Left kidney (tissue), 2 donors: ENCODE results near the gene ZFYVE28. TPM values are rescaled to one million over a fixed set of nuclear protein-coding genes. Genes with fewer than 3 reads are reported as not detected.

Experiments
- DNase-seq: peaks from one replicate; pipeline ENCODE4 v3.0.0-alpha.2; 2013
- polyA plus RNA-seq: library from polyadenylated mRNA; unstranded; fragments of 120-200 nt; gene quantifications from one replicate; pipeline ENCODE4 v1.2.1, GENCODE V29; 2013; ENCODE audit not compliant: insufficient read length

The ZFYVE28 gene
- polyA plus RNA-seq, 1 donor, result 2.7 TPM

DNA sequence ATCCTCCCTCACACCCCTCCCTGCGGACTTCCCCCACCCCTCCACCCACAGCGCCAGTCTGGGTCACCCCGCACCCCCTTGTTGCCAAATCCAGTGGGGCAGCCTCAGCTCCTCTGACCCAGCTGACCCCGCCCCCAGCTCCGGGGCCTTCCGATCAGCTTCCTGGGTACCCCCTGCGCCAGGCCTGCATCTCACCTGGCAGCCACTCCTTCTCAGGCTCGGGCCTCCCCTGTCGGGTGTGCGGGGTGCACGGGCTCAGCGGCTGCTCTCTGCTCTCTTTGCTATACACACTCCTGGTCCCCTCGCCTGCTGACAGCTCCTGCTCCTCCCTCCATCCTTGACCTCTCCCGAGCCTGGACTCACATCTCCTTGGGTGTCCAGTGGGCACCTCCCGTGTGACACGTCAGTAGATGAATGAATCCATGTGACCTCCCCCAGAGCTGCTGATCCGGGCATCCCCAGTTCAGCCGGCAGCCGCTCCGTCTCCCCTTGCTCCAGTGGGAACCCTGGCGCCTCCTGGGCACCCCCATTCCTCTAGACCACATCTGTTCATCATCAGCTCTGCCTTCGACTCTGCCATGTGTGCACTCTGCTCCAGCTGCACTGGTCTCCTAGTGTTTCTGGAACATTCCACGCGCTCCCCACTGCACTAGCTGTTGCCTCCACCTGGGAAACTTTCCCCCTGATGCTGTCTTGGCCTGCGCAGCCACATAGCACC lies 10.2 kb upstream of the ZFYVE28 start:
- no peak for DNase-seq

DNA sequence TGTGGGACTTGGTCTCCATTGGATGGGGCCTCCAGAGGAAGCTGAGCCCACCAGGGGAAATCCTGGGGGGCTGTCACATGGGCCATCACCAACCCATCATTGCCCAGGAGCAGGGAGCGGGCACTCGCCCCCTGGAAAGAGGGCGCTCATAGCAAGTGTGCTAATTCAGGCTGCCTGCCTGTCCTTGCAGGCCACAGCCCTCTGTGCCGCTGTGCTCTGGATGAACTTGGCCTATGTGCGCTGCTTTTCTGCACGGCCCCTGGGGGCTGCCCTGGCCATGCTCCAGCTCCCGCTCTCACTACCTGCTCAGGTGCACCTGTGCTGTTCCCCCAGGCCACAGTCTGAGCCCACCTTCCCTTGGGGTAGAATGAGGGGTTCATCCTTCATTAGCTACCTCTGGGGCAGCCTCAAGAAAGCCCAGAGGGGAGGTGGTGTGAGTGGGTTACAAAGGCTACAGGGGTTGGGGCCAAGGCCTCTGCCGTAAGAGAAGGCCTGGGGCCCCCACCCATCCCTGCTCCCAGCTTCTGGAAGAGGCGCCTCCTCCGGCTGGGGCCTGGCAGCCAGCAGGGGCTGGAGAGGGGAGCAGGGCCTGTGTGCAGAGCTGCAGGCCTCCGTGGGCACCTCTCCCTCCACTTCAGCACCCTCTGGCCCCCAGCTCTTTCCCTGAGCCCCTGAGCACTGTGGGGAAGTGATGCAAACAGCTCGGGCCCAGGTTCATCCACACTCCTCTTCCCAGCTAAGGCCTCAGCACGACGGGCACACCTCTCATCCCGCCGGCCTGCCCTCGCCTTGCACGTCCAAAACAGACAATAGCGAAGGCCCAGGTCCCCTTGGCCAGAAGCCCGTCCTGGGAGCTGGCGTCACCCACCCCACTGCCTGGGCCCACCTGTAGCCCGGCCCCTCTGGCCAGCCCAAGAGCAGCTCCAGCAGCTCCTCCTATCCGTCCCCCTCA lies 9.2 kb upstream of the ZFYVE28 start:
- no peak for DNase-seq

DNA sequence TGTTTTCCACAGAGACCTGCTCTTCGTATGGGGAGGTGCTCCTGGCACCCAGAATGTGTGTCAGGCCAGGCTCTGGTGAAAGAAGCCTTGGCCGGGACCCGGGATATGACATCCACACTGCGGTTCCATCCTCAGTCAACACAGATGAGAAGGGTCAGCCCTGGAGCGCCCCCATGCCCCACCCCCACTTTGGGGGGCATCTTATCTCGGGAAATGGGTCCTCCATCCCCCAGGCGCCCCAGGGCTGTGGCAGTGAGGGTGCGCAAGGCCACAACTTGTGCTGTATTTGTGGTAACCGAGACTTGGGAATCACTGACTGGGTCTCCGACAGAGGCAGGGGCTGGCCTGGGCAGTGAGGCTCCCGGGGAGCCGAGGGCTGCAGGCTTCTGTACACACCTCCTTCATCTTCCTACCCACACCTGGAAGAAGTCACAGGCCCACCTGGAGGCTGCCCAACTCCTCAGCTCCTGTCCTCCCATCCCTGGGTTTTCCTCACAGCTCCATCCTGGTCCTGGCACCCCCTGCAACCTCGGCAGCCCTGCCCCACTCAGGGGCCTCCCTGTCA lies 8.3 kb upstream of the ZFYVE28 start:
- no peak for DNase-seq

DNA sequence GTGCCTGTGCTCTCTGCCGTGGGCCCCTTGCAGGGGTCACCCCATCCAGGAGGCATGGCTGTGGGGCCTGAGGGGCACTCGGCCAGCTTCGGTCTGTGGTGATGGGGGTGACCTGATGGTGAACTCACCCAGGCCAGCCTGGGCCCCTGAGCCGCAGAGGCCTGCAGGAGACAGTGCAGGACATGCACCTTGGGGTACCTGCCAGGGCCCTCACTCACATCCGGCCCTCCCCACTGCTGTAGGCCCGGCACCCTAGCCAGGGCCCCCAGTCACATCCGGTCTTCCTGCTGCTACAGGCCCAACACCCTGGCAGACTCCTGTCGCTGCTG lies 7.6 kb upstream of the ZFYVE28 start:
- no peak for DNase-seq

DNA sequence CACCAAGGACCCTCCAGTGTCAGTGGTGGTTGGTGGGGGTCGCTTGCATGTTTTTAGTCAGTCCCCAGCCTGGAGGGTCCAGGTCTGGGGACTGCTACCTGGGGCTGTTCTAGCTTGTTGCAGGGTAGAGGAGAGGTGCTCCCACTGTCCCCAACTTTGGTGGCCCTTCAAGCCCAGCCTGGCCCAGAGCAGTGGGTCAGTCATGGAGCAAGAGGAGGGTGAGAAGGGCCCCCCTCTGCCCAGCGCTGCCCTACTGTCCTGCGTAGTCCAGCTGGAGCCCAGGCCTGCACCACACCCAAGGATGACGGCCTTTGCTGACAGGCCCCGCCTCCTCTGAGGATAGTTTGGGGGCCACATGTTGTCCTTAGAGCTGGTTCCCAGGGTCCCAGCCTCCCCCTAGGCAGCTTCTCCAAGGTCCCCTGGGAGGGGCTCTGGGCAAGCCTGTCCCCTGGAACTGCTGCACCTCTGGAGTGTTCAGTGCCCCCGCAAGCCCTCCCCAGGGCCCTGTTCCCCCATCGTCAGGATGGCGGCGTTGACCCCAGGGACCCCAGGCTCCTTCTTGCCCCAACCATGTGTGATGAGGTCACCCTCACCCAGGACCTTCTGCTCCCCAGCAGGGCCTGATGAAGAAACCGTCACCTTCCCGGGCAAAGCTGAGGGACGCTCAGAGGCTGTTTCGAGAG lies 7.1 kb upstream of the ZFYVE28 start:
- no peak for DNase-seq

DNA sequence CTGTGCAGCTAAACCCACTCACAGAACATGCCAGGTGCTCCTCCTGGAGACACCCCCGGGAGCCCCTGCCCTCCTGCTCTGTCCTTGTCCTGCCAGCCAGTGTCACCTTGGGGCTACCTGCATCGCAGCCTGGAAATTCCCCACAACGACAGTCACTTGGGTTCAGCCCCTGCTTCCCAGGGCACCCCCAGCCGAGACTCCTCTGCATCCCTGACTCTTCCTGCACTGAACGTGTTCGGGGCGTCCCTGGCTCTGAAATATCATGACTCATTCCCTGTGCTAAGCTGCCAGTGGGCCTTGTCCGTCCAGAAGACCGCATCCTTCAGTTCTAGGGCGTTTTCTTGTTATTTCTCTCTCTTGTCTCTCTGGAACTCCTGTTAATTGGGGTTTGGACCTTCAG lies 6.1 kb upstream of the ZFYVE28 start:
- no peak for DNase-seq

DNA sequence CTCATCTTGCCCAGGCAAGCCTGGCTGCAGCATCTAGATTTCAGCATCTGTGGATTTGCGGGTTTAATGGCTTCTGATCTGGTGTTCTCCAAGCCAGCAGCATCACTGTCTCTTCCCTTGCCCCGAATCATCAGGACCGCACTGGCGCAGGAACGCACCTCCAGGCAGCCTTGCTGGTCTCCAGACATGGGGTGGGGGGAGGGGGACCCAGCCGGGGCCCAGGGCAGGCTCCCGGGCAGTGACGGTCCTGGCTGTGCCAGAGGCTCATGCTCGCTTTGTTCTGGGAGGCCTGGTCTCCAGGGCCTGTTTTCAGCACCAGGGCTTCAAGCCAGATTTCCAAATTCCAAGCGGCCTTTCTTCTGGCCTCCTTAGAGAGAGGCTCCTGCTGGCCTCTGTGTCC lies 5.2 kb upstream of the ZFYVE28 start:
- no peak for DNase-seq

DNA sequence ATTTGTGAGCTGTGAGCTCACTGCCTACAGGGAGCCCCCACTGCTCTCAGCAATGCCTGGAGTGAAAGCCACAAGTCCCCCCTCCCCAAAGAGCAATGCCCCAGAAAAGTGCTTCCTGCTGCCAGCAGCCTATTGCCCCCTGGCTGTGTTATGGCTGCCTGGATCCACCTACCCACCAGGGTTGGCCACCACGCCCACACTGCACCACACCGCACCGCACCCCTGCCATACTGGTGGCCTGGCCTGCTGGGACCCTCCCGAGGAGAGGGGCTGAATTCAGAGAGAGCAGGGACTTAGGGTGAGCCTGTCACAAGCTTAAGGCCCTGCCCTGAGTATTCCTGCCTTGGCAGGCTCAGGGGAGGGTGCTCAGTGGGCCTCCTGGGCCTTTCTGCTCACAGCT lies 4.6 kb upstream of the ZFYVE28 start:
- no peak for DNase-seq

DNA sequence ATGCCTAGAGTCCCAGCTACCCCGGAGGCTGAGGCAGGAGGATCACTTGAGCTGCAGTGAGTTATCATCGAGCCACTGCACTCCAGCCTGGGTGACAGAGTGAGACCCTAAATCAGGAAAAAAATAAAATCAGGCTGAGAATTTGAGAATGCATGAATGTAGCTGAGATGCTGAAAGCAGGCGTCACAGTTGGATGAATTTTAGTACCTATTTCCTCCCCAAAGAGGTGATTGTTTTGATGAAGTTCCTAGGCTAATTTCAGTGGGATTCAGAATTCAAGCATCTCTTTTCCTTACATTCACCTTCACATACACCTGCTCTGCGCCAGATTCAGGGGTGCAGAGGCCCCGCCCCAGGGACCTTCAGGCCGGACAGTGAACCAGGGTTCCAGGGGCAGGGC lies 3.5 kb upstream of the ZFYVE28 start:
- no peak for DNase-seq

DNA sequence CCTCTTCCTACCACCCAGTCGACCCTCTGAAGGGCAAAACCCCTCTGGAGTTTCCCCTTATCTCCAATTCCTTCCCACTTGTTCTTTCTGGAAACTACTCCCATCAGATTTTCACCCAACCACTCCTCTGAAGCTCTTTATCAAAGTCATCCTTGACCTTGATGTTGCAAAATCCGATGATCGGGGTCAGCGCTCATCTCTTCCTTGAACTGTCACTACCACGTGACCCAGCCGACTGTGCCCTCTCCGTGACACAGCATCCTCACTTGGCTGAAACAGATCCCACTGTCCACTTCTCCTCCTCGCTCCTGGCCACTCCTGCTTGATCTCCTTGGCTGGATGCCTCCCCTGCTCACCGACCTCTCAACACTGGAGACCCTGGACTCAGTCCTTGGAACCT lies 1.4 kb upstream of the ZFYVE28 start:
- DNase-seq, result no peak

DNA sequence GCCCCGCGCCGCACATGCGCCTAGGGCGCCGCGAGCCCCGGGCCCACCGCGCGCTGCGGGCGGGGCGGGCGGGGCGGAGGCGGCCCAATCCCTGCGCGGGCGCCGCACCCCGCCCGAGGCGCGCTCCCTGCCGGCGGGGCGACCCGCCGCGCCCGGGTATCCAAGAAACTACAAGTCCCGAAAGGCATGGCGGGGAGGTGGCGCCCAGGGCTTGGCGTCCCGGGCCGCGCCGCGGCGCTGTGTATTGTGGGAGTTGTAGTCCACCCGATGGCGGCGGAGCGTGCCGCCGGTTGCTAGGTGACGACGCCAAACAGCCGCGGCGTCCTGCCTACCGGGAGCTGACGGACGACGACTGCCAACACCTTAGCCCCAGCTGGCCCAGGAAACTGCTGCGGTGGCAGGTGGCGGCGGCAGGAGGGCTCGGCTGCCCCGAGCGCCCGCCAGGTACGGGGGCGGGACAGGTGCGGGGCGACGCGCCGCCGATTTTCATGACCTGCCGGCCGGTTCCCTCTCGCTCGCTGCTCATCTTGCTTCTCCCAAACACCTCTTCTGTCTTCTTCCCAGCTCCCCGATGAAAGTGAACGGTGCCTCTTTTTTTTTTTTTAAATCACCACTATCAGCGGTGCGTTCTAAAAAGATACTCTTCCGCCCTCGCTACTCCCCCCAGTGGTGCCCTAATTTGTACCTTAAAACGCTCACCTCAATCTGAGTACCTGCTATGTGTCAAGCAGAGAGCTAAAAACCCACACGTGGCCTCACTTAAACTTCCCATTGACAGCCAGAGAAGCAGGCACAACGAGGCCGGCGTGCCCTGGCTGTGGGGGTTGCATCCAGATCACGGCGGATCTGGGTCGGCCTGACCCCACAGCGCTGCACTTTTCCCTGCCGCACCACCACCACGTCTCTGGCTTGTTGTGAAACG lies 466 bp upstream of the ZFYVE28 start, which contains the start of gene CFAP99:
CFAP99 (plus strand) TSS at position 306 of the 922 bp plus-strand sequence.
- DNase-seq, result peak; percentile 91

DNA sequence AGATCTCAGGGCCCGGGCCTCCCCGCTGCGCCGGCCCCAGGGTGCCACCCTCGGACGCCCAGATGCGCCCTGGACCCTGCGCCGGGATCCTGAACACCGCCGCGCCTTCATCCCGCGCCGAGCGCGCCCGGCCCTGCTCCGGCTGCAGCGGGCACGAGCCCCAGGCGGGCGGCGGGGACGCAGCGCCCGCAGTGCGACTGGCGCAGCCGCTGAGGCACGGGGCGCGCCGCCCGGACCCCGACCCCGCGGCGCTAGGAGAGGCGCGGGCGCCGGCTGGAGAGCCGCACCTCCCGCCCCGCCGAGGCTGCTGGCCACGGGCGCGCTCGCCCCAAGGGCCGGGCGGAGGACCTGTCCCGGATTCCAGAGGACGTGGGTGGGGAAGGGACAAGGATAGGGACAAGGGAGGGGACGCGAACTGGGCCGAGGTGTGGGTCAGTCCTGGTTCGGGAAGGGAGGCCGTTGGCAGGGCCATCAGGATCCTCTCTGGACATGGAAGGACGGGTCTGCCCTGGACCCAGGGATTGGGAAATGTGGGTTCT lies 1.1 kb downstream of the ZFYVE28 start:
- no peak for DNase-seq

DNA sequence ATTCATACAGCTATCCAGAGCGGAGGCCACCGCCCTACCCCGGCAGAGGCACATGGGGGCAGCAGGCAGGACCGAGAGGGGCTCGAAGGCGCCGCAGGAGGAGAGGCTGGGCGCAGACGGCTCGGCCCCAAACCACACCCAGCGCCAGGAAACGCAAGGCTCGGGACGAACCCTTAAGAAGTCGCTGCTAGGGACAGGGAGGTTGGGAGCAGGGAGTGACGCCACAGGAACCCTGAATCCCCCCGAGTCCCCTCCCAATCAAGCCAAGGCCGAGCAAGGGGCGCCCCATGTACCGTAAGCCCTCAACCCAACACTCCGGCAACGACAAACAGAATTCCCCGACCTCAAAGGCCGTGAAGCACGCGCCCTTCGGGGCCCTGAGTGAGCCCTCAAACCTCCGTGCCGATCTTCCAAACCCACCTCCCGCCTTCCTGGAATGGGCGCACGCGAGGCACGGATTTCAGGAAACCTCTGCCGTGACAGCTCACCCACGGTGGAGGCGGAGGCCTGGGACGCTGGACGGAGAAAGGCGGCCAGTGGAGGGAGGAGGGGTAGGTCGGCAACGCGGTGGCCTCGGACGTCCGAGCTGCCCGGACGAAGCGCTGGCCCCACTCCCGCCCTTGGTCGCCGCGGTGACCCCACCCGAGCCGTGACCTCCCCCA lies 1.8 kb downstream of the ZFYVE28 start:
- no peak for DNase-seq

DNA sequence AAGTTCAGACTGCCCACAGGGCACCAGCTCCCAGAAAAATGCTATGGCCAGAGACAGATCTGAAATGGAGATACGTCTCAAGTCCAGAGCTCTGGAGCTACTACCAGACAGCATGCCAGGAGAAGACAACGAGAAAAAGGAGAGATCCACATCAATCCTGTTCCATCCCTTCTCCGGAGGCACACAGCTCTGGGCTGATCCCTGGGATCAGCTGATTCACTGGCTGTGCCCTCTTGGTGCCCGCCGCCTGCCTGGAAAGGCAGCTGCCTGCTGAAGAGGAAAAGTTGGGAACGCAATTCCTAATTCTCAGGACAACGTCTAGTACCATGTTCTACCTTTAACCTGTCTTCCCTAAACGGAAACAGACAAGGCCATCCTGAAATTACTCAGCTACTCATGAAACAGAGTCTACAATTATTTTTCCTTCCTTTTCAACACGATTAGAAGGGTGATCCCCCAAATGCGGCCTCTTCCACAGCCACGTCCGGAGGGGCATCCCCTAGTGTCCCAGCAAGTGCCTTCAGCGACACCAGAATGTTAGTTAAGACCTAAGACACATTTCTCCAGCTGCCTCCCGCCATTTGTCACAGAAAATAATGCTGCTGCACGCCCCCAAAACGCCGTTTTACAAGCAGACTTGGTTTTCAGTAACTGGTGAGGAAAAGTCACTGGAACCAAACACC lies 2.4 kb downstream of the ZFYVE28 start:
- DNase-seq, result no peak

DNA sequence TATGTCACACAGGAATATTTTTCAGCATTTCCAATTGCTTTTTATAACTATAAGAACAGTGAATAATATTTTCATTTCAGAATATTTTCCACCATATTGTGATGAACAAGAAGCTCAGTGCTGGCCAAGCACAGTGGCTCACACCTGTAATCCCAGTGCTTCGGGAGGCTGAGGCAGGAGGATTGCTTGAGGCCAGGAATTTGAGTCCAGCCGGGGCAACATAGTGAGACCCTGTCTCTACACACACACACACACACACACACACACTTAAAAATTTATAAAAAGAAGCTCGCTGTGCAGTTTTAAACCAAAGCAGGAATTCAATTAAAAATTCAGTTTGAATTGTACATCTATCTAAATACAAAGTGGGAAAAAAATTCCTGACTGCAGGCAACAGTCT lies 3.2 kb downstream of the ZFYVE28 start:
- no peak for DNase-seq

DNA sequence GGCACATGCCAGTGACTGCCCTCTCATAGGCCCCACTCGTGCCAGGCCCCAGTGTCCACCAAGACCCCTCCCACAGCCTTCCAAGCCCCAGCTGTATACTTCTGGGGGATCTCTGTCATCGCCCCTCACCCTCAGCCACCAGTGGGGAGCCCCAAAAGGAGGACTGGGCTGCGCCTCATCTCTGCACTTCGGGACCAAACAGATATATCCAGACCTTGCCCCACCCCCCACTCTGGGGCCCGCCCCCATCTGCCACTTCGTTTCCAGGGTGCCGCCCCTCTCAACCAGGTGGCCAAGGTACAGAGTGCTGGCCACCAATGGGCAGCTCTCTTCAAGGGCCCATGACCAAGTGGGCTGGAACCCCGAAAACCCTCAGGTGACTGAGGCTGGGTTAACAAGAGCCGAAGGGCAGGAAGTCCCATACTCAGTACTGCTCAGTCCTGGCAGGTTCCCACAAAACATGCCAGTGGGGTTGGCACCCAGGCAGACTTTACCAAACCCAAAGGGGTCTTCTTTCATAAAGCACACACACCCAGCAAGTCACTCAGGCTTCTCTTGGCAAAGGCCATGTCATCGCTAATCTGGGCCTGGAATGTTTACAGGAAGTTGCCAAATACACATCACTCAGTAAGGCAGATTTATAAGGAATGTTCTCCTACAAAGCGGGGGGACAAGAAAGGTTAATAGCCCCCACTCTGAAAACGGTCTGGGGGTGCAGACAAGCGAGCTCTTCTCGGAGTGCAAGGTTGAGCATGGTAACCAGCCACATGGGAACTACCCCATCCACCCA lies 4.4 kb downstream of the ZFYVE28 start:
- DNase-seq, result no peak

DNA sequence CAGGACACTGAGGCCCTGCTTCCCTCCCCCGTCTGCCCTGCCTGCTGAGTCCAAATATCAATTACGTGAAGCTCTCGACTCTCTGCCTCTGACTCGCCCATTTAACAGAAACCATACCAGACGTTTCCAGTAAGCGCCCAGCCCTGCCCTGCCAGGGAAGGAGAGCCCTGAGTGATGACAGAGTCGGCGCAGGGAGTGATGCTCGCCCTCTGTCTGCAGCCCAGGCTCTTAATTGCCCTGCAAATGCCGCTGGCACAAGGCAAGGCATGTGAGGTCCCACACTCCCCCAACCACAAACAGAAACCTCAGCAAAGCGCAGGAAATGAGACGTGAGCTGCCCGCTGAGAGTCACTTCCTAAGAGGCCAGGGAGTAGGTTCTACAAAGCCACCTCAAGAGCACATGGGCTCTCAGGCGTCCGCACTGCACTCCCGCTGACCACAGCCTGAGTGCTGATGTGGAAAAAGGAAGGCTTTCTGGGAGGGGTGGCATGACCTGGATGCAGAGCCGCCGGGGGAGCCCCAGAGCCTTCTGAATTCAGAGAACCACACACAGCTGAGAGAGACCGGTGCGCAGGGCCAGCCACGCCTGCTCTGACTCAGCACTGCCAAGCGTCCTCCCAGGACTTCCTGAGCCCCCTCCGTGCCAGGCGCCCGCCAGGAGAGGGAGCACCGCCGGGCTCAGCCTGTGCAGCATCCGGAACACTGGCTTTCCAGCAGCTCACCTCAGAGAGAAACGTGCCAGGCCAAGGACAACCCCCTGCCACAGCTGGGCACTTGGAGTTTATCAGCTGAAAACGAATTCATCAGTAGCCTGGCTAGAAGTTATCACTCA lies 5.3 kb downstream of the ZFYVE28 start:
- peak; percentile 66 for DNase-seq

DNA sequence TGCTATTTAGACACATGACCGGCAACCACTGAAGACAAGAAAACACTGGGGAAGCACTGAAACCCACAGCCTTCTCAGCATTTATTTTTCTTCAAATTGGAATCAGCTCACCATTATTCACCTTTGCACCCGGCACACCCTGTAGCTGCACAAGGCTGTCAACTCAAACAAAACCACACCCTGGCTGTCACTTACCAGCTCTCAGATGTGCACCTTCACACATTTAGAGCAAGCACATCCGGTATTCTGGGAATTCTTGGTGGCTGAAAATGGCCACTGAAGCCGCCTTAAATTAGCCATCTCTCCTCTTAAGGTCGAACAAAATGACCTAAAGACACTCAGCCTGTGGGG lies 5.9 kb downstream of the ZFYVE28 start:
- DNase-seq, result no peak
